ENCODE measurements around the gene SEMA6B. TPM values are rescaled to one million over a fixed set of nuclear protein-coding genes. Genes with fewer than 3 reads are reported as not detected.

Gene SEMA6B
- total RNA-seq, 3 donors from 2014 or later, result 2.3 to 8.8 (median 3.2) TPM

DNA sequence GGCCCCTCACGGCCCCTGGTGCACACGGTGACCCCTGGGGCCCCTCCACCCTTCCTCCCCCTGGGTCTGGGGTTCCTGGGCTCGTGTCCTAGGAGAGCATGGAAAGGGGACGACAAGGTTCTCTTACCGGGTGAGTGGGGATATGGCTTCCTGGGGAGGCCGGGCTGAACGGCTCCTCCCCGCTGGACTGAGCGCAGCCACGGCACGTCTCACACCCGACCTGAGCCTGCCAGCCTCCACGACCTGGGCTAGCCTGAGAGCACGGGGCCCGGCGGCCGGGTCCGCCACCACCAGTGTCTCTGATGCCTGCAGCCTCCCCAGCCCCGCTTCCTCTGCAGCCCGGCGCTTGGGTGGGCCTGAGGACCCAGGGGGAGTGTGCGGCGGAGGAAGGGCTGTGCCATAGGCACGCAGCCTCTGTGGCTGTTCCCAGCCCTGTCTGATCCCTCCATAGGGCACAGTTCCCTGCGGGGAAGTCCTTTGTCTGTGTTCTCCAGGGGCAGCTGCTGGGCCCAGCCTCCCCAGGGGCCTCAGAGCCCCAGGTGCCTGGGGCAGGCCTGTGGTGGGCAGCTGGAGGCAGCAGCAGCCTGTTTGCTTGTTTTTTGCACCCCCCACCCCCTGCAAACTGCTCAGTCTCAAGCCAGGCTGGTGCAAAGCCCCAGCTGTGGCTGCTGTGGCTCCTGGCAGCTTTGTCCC, 56.2 kb downstream of the SEMA6B start:
- H3K27me3 ChIP-seq, result no peaks in the 10 kb centered on the region
- H3K27ac ChIP-seq, result no peak overlapping the region
- TF ChIP-seq POLR2A (IDR thresholded peaks at IDR 0.05) (no peak), POLR2AphosphoS5 (IDR thresholded peaks at IDR 0.05) (no peak)
- TF ChIP-seq, protein P1, sequence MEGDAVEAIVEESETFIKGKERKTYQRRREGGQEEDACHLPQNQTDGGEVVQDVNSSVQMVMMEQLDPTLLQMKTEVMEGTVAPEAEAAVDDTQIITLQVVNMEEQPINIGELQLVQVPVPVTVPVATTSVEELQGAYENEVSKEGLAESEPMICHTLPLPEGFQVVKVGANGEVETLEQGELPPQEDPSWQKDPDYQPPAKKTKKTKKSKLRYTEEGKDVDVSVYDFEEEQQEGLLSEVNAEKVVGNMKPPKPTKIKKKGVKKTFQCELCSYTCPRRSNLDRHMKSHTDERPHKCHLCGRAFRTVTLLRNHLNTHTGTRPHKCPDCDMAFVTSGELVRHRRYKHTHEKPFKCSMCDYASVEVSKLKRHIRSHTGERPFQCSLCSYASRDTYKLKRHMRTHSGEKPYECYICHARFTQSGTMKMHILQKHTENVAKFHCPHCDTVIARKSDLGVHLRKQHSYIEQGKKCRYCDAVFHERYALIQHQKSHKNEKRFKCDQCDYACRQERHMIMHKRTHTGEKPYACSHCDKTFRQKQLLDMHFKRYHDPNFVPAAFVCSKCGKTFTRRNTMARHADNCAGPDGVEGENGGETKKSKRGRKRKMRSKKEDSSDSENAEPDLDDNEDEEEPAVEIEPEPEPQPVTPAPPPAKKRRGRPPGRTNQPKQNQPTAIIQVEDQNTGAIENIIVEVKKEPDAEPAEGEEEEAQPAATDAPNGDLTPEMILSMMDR (IDR thresholded peaks at IDR 0.05), result no peak
- intact Hi-C loops (cut with DNase I; ENCODE audit: low total_unique reads), result no loop called here
- DNase-seq (ENCODE audit: low spot score in 2 of 2), result no peak
- H3K4me1 ChIP-seq, result no peaks in the 10 kb centered on the region
- no peaks in the 10 kb centered on the region for H3K36me3 ChIP-seq
- no peak overlapping the region for H3K4me3 ChIP-seq
- no peaks in the 10 kb centered on the region for H3K9me3 ChIP-seq

DNA sequence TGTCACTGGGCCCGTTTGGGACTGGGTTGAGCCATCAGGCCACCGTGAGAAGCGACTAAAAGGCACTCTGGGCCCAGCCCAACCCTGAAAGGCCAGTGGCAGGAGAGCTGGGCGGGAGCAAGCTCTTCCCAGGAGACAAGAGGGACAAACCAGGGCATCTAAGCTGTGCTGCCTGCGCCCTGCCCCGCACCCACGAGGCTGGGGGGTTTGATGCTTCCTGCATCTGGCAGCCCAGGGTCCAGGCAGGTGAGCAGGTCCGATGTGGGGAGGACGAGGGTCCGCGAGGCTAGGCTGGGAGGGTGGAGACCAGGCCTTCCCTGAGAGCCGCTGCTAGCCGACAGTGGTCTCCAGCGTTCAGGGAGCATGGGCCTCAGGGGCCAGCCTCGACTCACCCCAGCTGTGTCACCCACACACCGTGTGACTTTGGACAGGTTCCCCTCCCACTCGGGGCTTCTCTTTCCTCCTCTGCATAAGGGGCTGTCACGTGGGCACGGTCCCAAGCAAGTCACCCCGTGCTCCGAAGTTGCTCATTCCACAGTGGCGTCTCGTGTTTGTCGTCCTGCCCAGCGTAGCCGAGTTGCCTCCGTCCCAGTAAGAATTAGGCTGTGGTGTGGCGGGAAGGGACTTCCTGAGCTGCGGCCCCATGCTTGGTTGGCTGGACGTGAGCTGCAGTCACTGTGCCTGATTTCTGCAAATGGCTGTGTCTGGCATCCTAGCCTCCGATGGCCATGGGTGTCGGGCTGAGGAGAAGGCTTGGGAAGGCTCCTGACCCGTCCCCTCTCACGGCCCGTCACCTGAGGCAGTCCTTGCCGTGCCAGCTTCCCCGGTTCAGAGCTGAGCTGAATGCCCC, 57.0 kb downstream of the SEMA6B start:
- Histone ChIP-seq H3K27me3 (no peaks in the 10 kb centered on the region), H3K9me3 (no peaks in the 10 kb centered on the region), H3K4me3 (no peak overlapping the region), H3K4me1 (no peaks in the 10 kb centered on the region), H3K27ac (peak overlapping the region in 1 of 2 donors; percentile 25), H3K36me3 (no peaks in the 10 kb centered on the region)
- DNase-seq (ENCODE audit: low spot score in 2 of 2), result no peak
- intact Hi-C loops (cut with DNase I; ENCODE audit: low total_unique reads), result no loop called here
- TF ChIP-seq, protein P1 (IDR thresholded peaks at IDR 0.05), result no peak
- TF ChIP-seq POLR2AphosphoS5 (IDR thresholded peaks at IDR 0.05) (no peak), POLR2A (IDR thresholded peaks at IDR 0.05) (no peak)

DNA sequence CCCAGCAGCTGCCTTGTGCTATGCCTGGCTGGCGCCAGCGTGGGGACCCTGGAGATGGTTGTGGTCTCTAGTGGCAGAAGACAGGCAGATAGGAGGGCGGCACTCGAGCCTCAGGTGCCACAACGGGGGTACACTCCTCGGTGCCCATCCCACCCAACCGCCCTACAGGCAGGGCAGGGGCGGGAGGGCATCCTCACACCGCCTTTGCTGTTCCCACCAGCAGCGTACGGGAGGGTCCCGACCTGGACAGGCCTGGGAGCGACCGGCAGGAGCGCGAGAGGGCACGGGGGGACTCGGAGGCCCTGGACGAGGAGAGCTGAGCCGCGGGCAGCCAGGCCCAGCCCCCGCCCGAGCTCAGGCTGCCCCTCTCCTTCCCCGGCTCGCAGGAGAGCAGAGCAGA, 57.8 kb downstream of the SEMA6B start:
- TF ChIP-seq POLR2AphosphoS5 (IDR thresholded peaks at IDR 0.05) (no peak), POLR2A (IDR thresholded peaks at IDR 0.05) (no peak)
- TF ChIP-seq, protein P1 (IDR thresholded peaks at IDR 0.05), result no peak
- peak overlapping the region in 1 of 2 donors; percentile 43 for H3K27ac ChIP-seq

DNA sequence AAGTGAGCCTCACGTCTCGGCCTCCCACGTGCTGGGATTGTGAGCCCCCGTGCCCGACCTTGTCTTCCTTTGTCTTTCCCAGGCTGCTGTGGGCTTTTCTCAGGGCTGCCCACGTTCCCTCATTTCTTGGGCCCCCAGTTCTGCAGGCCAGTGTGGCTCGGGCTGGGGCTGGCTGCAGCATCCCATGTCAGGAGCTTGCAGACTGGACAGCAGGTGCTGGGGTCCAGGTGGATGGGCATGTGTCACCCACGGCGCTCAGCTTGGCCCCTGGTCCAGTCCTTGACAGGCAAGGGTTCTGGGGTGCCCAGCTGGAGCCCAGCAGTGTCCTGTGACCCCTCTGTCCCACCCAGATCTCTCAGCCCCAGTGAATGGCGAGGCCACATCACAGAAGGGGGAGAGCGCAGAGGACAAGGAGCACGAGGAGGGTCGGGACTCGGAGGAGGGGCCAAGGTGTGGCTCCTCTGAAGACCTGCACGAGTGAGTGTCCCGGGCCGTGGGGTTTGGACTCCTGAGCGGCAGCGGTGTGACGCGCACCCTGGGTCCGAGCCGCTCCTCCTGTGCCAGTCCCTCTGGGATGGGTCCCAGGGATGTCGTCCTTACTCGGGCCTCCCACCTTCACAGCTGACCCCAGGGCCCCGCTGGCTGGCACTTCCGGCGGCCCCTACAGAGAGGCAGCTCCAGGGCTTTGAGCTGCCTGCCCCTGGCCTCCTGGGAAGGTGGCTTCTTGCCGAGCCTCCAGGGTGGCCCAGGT, 58.5 kb downstream of the SEMA6B start:
- H3K4me1 ChIP-seq, result no peaks in the 10 kb centered on the region
- no peaks in the 10 kb centered on the region for H3K27me3 ChIP-seq
- no peak for DNase-seq (ENCODE audit: low spot score in 2 of 2)
- no peak overlapping the region for H3K27ac ChIP-seq
- H3K4me3 ChIP-seq, result no peak overlapping the region
- no peak for TF ChIP-seq POLR2A (IDR thresholded peaks at IDR 0.05)
- no peak for TF ChIP-seq POLR2AphosphoS5 (IDR thresholded peaks at IDR 0.05)
- TF ChIP-seq, protein P1 (IDR thresholded peaks at IDR 0.05), result no peak
- H3K9me3 ChIP-seq, result no peaks in the 10 kb centered on the region
- intact Hi-C loops (cut with DNase I; ENCODE audit: low total_unique reads), result no loop called here
- H3K36me3 ChIP-seq, result no peaks in the 10 kb centered on the region

More for the DNA sequence above, 57.8 kb downstream of the SEMA6B start:
- Histone ChIP-seq H3K27me3 (no peaks in the 10 kb centered on the region), H3K4me3 (no peak overlapping the region), H3K36me3 (no peaks in the 10 kb centered on the region), H3K9me3 (no peaks in the 10 kb centered on the region), H3K4me1 (no peaks in the 10 kb centered on the region)
- intact Hi-C loops (cut with DNase I; ENCODE audit: low total_unique reads), result no loop called here
- no peak for DNase-seq (ENCODE audit: low spot score in 2 of 2)

Data from breast epithelium (tissue), 4 donors.